DMS 273 treated with DMSO at 0.1 percent for 48 hours (cell line): ENCODE results near the gene ALDH2.
"Not testable (repeated sequence)": the region's sequence is repeated elsewhere in the genome, so short reads cannot be mapped to it uniquely, and the experiment has no call there.

Experiments used
- DNase-seq: peaks from one replicate; lab custom pipeline; 2025; lab: John Stamatoyannopoulos, UW

Gene ALDH2

GRCh38 chr12:111766608-111767361, at the start of gene ALDH2:
Gene ALDH2 (plus strand): TSS chr12:111766933. CDS start chr12:111766983, 50 bp downstream.
- DNase-seq = no peak

DNA sequence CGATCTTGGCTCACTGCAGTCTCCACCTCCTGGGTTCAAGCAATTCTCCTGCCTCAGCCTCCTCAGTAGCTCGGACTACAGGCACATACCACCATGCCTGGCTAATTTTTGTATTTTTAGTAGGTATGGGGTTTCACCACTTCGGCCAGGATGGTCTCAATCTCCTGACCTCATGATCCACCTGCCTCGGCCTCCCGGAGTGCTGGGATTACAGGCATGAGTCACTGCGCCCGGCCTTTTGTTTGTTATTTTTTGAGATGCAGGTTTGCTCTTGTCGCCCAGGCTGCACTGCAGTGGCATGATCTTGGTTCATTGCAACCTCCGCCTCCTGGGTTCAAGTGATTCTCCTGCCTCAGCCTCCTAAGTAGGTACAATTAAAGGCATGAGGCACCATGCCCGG, 47.4 kb upstream of the ALDH2 start:
- not testable (repeated sequence) for DNase-seq

- DNase-seq = no peak
Observed at GRCh38 chr12:111720457-111720856, 46.3 kb upstream of the ALDH2 start.

DNA sequence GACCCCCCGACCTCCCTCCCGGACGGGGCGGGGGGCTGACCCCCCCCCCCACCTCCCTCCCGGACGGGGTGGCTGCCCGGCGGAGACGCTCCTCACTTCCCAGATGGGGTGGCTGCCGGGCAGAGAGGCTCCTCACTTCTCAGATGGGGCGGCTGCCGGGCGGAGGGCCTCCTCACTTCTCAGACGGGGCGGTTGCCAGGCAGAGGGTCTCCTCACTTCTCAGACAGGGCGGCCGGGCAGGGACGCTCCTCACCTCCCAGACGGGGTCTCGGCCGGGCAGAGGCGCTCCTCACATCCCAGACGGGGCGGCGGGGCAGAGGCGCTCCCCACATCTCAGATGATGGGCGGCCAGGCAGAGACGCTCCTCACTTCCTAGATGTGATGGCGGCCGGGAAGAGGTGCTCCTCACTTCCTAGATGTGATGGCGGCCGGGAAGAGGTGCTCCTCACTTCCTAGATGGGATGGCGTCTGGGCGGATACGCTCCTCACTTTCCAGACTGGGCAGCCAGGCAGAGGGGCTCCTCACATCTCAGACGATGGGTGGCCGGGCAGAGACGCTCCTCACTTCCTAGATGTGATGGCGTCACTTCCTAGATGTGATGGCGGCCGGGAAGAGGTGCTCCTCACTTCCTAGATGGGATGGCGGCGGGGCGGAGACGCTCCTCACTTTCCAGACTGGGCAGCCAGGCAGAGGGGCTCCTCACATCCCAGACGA, 42.9 kb upstream of the ALDH2 start:
- not testable (repeated sequence) for DNase-seq

- no peak for DNase-seq
Observed at GRCh38 chr12:111728795-111729194, 37.9 kb upstream of the ALDH2 start.

DNA sequence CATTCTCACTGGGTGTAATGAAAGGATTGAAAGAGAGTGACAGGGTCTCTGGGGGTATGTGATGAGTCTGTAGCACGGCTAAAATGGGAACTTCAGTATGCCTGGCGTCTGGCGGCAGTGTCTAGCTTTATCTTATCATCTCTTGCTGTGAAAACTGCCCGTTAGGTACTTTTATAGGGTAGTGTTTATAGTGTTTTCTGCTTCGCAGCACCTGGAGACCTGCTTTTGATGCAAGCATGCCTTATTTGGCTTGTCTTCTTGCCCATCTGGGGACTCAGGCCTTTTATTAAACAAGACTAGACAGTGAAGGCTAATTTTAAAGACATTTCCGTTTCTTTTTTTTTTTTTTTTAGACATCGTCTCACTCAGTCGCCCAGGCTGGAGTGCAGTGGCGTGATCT, 36.3 kb upstream of the ALDH2 start:
- no peak for DNase-seq

DNA sequence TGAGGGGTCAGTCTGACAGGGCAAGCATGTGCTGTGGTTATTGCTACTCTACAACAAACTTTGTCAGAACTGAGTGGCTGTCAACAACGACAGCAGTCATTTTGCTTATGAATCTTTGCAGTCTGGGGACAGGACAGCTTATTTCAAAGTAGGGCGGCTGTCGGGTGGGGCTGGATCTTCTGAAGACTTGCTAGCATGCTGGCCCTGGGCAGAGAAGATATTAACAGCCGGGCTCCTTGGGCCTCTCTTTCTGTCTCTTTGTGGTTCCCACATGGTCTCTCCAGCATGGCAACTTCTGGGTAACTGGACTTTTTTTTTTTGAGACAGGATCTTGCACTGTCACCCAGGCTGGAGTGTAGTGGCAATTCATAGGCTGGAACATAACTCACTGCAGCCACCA, 33.9 kb upstream of the ALDH2 start:
- DNase-seq = no peak

DNA sequence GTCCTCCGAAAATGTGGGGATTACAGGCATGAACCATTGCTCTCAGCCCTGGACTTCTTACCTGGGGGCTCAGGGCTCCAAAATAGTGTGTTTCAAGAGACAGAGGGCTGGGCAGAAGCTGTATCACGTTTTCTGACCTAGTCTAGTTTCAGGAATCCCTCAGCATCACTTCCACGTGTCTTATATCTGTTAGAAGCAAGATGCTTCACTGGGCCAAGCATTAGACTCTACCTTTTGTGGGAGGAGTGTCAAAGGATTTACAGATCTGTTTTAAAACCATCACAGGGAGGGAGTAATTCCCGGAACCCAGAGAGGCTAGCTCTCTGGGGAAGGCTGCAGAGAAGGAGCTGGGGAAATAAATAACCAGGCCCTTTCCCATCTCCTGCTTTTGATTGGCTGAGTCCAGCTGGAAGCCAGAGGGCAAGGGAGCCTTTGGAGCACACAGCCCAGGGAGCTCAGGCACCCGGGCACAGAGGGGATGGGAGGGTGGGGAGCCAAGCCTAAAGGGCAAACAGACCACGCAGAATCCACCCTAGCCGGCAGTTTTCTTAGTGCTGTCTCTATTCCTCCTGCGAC, 33.3 kb upstream of the ALDH2 start:
- DNase-seq = no peak

GRCh38 chr12:111739524-111739923, 27.2 kb upstream of the ALDH2 start:
- not testable (repeated sequence) for DNase-seq

GRCh38 chr12:111741235-111741812, 25.4 kb upstream of the ALDH2 start:
- DNase-seq = no peak

DNA sequence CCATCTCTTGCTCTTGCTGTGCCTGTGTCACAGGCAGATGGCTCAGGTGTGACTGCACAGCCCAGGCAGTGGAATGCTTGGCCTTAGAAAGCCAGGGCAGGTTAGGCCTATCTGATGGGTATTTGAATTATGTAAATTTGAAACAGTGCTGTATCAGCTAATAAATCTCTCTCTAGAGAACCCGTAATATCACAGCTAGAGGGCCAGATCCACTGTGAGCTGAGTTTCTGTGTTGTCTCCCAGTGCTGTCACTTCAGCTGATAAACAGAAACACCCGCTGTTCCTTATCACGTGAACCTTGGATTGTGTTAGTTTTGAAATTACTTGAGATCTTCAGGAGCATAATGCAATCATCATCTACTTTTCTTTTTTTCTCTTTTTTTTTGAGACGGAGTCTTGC, 21.5 kb upstream of the ALDH2 start:
- DNase-seq = no peak

GRCh38 chr12:111747333-111747732, 19.4 kb upstream of the ALDH2 start:
- DNase-seq = no peak

- no peak for DNase-seq
Observed at GRCh38 chr12:111748151-111748672, 18.5 kb upstream of the ALDH2 start.

GRCh38 chr12:111748867-111749266, 17.9 kb upstream of the ALDH2 start:
- no peak for DNase-seq

GRCh38 chr12:111749391-111749790, 17.3 kb upstream of the ALDH2 start:
- DNase-seq = no peak

DNA sequence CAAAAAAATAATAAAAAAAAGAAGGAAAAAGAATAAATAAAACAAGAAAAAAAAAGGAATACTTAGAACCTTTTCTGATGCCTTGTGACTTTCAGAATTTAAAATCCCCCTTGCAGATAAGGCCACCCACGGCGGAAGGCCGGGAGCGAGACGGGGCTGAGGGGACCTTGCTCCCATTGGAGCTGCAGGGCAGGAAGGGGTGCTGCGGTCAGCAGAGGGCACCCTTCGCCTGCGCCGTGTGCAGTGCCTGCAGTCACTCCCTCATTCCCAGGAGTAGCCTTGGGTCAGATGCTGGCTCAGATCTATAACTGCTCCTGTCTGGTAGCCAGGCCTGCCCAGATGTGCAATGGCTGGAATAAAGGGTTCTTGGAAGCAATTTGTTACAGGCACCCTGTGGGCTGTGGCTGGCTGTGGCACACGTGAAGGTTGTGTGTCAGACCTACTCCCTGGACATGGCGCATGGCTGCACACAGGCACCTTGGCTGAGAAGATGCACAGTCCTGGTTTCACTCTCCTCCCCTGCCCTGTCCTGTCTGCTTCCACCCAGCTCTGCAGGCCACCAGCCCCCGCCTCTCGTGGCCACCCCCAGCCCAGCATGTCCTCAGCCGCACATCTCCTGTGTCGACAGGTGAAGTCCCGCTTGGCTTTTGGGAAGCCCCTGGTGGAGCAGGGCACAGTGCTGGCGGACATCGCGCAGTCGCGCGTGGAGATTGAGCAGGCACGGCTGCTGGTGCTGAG, 13.4 kb upstream of the ALDH2 start:
- no peak for DNase-seq

DNA sequence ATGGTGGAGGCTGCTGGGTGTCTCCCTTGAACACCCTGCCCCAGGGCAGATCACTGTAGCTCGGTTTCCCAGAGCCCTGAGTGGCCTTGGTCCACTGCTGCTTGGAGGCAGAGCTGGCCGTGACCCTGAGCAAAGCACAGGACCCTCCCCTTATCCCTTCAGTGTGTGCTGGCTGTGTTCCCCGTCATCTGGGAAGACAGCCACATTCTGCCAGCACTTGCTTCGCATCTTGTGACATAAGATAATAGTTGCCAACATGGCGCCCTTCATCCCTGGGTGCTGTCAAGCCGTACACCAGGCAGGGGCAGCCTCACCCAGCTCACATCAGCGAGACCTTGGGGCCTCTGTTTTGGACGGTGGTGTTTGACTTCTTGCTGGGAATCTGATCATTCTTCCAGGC, 12.1 kb upstream of the ALDH2 start:
- DNase-seq = no peak

DNA sequence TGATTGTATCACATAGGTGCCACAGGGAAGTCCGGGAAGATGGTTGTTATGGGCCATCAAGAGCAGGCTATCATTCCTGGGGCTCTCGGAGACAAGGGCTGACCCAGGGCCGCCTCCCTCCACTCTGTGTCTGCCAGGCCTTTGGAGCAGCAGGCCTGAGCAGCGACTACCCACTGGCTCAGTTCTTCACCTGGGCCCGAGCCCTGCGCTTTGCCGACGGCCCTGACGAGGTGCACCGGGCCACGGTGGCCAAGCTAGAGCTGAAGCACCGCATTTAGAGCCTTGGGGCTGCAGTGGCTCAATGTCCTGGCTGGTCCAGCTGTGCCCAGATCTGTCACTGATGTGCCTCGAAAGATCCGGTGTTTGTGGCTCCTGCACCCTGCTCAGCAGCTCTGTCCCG, 10.5 kb upstream of the ALDH2 start:
- DNase-seq = no peak

GRCh38 chr12:111756681-111757080, 10.1 kb upstream of the ALDH2 start:
- DNase-seq = no peak

DNA sequence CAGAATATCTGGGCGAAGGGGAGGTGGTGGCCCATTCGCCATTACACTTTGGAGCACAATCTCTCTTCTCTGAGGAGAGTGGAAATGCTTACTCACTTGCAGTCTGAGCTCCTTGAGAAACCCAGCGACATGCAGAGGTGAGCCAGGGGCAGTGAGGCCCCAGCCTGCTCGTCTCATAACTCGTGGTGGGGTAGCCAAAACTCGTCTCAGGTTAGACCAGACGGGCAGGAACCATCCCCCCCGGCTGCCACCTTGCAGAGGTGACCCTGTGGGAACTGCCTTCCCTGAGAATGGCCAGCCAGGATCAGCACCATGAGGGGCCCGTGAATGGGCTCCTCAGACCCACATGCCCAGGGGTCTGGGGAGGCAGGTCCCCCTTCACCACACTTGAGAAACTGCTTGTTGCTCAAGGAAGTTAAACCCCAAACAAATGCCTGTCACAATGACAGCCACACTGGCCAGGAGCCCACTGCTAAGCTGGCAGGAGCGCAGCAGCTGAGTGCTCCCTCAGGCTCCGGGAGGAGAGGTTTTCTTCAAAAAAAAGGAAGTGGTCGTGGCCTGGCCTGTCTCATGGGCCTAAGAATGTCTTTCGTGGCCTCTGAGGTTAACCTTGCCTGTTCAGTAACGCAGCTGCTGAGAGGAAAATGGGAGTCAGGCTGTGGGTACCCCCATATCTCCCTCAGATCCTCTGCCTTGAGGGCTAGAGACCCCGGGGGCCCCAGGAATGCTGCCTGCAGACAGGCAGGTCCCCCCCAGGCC, 9.2 kb upstream of the ALDH2 start:
- DNase-seq = no peak

DNA sequence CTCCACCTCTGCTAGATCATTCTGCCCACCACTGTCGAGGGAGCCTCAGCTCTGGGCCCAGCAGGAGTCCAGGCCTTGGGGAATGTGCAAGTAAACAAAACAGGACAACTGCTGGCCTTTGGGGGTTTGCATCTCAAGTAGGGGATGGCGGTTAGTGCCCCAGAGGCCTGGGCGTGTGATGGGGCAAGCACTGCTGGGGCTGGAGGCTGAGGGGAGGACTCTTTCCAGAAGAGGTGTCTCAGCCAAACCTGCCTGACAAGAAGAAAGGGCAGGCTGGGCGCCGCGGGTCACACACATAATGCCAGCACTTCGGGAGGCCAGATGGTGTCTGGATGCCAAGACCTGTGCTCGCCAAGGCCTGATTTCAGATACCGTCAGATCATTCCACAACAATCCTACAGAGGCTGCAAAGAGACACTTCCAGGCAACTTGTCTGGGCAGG, 8.6 kb upstream of the ALDH2 start:
- peak; percentile 15 for DNase-seq
